DOHH2 (cell line): ENCODE data around the gene SREBF2.

ENCODE experiments used
- H3F3A ChIP-seq: fragments of 200-600 bp; sonication (generic), shearing (Covaris generic); 2 replicates; pipeline ENCODE4 v1.6.0; 2016; ENCODE audit warnings: antibody characterized with exemption, mild to moderate bottlenecking; ENCODE audit not compliant: control insufficient read depth, insufficient read depth
- H3K27ac ChIP-seq: fragments of 200-600 bp; sonication (generic); 2 replicates; pipeline ENCODE4 v1.5.1; 2014; ENCODE audit warnings: low read depth, mild to moderate bottlenecking, low read length, moderate library complexity
- H3K27me3 ChIP-seq: fragments of 200-600 bp; sonication (generic); 2 replicates; pipeline ENCODE4 v1.6.1; 2014; ENCODE audit warnings: mild to moderate bottlenecking, low read length, mixed read lengths; ENCODE audit not compliant: control insufficient read depth
- H3K36me3 ChIP-seq: fragments of 200-600 bp; sonication (generic); 2 replicates; pipeline ENCODE4 v1.6.1; 2014; ENCODE audit warnings: mild to moderate bottlenecking, low read length, moderate library complexity, mixed read lengths; ENCODE audit not compliant: control insufficient read depth
- H3K4me1 ChIP-seq: fragments of 200-600 bp; sonication (generic); 2 replicates; pipeline ENCODE4 v1.6.1; 2014; ENCODE audit warnings: mild to moderate bottlenecking, low read length, mixed read lengths; ENCODE audit not compliant: control insufficient read depth
- H3K4me2 ChIP-seq: fragments of 200-600 bp; sonication (generic); 2 replicates; pipeline ENCODE4 v1.6.0; 2014; ENCODE audit warnings: mild to moderate bottlenecking, low read length, moderate library complexity
- H3K4me3 ChIP-seq: fragments of 200-600 bp; sonication (generic); 2 replicates; pipeline ENCODE4 v1.5.1; 2014; ENCODE audit warnings: mild to moderate bottlenecking, low read length, mixed read lengths
- H3K79me2 ChIP-seq: fragments of 200-600 bp; sonication (generic); 2 replicates; pipeline ENCODE4 v1.6.1; 2014; ENCODE audit warnings: mild to moderate bottlenecking, low read length, mixed read lengths; ENCODE audit not compliant: control insufficient read depth
- H3K9me2 ChIP-seq: fragments of 200-600 bp; sonication (generic); replicated peaks from 2 replicates; pipeline ENCODE4 v1.6.1; 2014; ENCODE audit warnings: mild to moderate bottlenecking, low read length, mixed read lengths; ENCODE audit not compliant: control insufficient read depth
- H3K9me3 ChIP-seq: fragments of 200-600 bp; sonication (generic); 2 replicates; pipeline ENCODE4 v1.6.1; 2014; ENCODE audit warnings: antibody characterized with exemption, low read length, mixed read lengths; ENCODE audit not compliant: control insufficient read depth, insufficient read depth
- H4K20me1 ChIP-seq: fragments of 200-600 bp; sonication (generic); 2 replicates; pipeline ENCODE4 v1.6.0; 2014; ENCODE audit warnings: low read depth, mild to moderate bottlenecking, antibody characterized with exemption, low read length, moderate library complexity; ENCODE audit not compliant: control insufficient read depth, insufficient read depth
- EZH2phosphoT487 ChIP-seq: fragments of 200-600 bp; sonication (generic); IDR thresholded peaks from 2 replicates; pipeline ENCODE4 v1.6.1; 2017; ENCODE audit warnings: borderline replicate concordance, mild to moderate bottlenecking, antibody characterized with exemption, low read length, moderate library complexity, mixed read lengths
- TF ChIP-seq, protein P1 (sequence below): fragments of 200-600 bp; sonication (generic); IDR thresholded peaks from one replicate; pipeline ENCODE4 v1.5.1; 2014; ENCODE audit warnings: antibody characterized with exemption, mild to moderate bottlenecking, low read depth, low read length; ENCODE audit not compliant: poor library complexity, severe bottlenecking

Gene SREBF2

GRCh38 chr22:41847300-41847699 lies 14.4 kb downstream of the SREBF2 start:
- H3K27ac ChIP-seq = peak overlapping the region; percentile 8; the same call in 1 of the 2 replicates

DNA sequence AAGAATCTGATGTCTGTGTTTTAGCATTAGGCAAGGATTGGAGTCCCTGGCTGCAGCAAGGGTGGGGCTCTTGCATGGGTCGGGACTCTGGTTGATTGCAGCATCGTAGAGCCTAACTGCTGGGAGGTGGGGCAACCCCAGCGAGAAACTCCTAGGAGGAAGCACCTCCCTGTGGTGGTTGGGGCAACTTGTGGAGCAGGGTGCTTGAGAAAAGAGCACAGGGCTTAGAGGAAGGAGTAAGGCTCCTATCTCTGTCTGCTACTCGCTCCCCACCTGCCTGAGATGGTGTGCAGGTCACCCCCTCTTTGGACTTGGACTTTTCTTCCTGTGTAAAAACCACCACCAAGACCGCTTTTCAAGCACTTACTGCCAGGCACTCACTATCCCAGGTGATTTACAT lies 15.6 kb downstream of the SREBF2 start:
- H3K9me2 ChIP-seq = no peaks in the 10 kb centered on the region
- no peaks in the 10 kb centered on the region for H3K27me3 ChIP-seq
- peaks cover 15% of the 10 kb centered on the region; the same call in 1 of the 2 replicates for H3F3A ChIP-seq
- H3K27ac ChIP-seq = peak overlapping the region; percentile 32; the same call in 1 of the 2 replicates
- peaks cover 75% of the 10 kb centered on the region for H3K4me1 ChIP-seq
- H3K4me2 ChIP-seq = peak overlapping the region; percentile 28
- H3K79me2 ChIP-seq = peaks cover 99% of the 10 kb centered on the region
- peaks cover 39% of the 10 kb centered on the region for H4K20me1 ChIP-seq
- peak overlapping the region; percentile 26; the same call in 1 of the 2 replicates for H3K4me3 ChIP-seq
- TF ChIP-seq, protein P1, sequence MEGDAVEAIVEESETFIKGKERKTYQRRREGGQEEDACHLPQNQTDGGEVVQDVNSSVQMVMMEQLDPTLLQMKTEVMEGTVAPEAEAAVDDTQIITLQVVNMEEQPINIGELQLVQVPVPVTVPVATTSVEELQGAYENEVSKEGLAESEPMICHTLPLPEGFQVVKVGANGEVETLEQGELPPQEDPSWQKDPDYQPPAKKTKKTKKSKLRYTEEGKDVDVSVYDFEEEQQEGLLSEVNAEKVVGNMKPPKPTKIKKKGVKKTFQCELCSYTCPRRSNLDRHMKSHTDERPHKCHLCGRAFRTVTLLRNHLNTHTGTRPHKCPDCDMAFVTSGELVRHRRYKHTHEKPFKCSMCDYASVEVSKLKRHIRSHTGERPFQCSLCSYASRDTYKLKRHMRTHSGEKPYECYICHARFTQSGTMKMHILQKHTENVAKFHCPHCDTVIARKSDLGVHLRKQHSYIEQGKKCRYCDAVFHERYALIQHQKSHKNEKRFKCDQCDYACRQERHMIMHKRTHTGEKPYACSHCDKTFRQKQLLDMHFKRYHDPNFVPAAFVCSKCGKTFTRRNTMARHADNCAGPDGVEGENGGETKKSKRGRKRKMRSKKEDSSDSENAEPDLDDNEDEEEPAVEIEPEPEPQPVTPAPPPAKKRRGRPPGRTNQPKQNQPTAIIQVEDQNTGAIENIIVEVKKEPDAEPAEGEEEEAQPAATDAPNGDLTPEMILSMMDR = no peak
- TF ChIP-seq EZH2phosphoT487 = no peak
- H3K36me3 ChIP-seq = peaks cover 77% of the 10 kb centered on the region
- H3K9me3 ChIP-seq = no peaks in the 10 kb centered on the region

More at GRCh38 chr22:41847300-41847699, 14.4 kb downstream of the SREBF2 start:
- peaks cover 11% of the 10 kb centered on the region; the same call in 1 of the 2 replicates for H3F3A ChIP-seq
- peaks cover 99% of the 10 kb centered on the region for H3K79me2 ChIP-seq
- peaks cover 44% of the 10 kb centered on the region for H4K20me1 ChIP-seq
- H3K36me3 ChIP-seq = peaks cover 79% of the 10 kb centered on the region
- H3K4me1 ChIP-seq = peaks cover 75% of the 10 kb centered on the region
- no peaks in the 10 kb centered on the region for H3K27me3 ChIP-seq
- peak overlapping the region; percentile 58 for H3K4me2 ChIP-seq
- no peaks in the 10 kb centered on the region for H3K9me2 ChIP-seq
- H3K9me3 ChIP-seq = no peaks in the 10 kb centered on the region
- no peak overlapping the region for H3K4me3 ChIP-seq
- TF ChIP-seq, protein P1 = no peak
- TF ChIP-seq EZH2phosphoT487 = no peak

DNA sequence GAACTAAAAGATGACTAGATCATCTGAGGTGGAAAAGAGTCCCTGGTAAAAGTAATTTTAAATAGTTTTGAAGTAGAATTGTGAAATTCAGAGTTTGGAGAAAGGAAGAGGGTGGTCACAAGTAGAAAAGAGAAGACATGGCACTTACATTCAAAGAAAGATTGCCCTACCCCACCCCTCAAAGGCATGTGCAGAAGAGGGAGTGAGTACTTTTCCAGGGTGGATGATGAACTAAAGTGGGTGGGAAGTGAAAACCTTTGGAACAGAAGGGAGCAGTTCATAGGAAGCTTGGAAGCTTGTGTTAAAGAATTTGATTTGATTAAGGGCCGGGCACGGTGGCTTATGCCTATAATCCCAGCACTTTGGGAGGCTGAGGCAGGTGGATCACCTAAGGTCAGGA lies 23.6 kb downstream of the SREBF2 start:
- no peaks in the 10 kb centered on the region for H3K9me3 ChIP-seq
- peaks cover 99% of the 10 kb centered on the region for H3K79me2 ChIP-seq
- H3K4me2 ChIP-seq = peak overlapping the region; percentile 81
- peak overlapping the region; percentile 91 for H3K27ac ChIP-seq
- no peaks in the 10 kb centered on the region for H3K9me2 ChIP-seq
- peaks cover 4% of the 10 kb centered on the region; the same call in 1 of the 2 replicates for H4K20me1 ChIP-seq
- peaks cover 63% of the 10 kb centered on the region for H3F3A ChIP-seq
- peaks cover 94% of the 10 kb centered on the region for H3K4me1 ChIP-seq
- TF ChIP-seq, protein P1 = no peak
- TF ChIP-seq EZH2phosphoT487 = no peak
- no peak overlapping the region for H3K4me3 ChIP-seq
- peaks cover 56% of the 10 kb centered on the region for H3K36me3 ChIP-seq
- H3K27me3 ChIP-seq = no peaks in the 10 kb centered on the region
